Breast epithelium (tissue), 4 donors: ENCODE data around the gene EIF3L. TPM values are rescaled to one million over a fixed set of nuclear protein-coding genes. Genes with fewer than 3 reads are reported as not detected.
A peak's percentile ranks its signal among the peaks of the same experiment; 100 is the strongest.

Experiments
- DNase-seq, 2 donors: peaks; one replicate each; pipeline ENCODE4 v3.0.0-alpha.2; 2019; ENCODE audit warnings: low spot score in 2 of 2
- H3K27ac ChIP-seq, 2 donors: fragments of 200-600 bp; sonication (generic) in 1 of 2; one replicate each; pipeline ENCODE4 v1.5.1; 2016 to 2019; ENCODE audit warnings: mild to moderate bottlenecking in 1 of 2
- H3K27me3 ChIP-seq, 2 donors: fragments of 200-600 bp; sonication (generic) in 1 of 2; one replicate each; pipeline versions ENCODE4 v1.5.1 to v1.6.0; 2017 to 2019; ENCODE audit warnings: control low read depth in 1 of 2, mild to moderate bottlenecking in 1 of 2
- H3K36me3 ChIP-seq: fragments of 200-600 bp; one replicate; pipeline ENCODE4 v1.5.1; 2019
- H3K4me1 ChIP-seq, 2 donors: fragments of 200-600 bp; sonication (generic); one replicate each; pipeline ENCODE4 v1.5.1; 2016 to 2019; ENCODE audit warnings: control low read depth in 1 of 2
- H3K4me3 ChIP-seq, 3 donors: fragments of 200-600 bp; sonication (generic); 1 replicate in 2 of 3; 2 replicates in 1 of 3; pipeline ENCODE4 v1.5.1; 2016 to 2019; ENCODE audit warnings: mild to moderate bottlenecking in 3 of 3, moderate library complexity in 2 of 3
- H3K9me3 ChIP-seq, 2 donors: fragments of 200-600 bp; sonication (generic) in 1 of 2; one replicate each; pipeline ENCODE4 v1.5.1; 2016 to 2019; ENCODE audit warnings: control low read depth in 1 of 2
- POLR2A ChIP-seq: fragments of 450-650 bp; IDR thresholded peaks from one replicate; pipeline ENCODE4 v1.6.1; 2016; ENCODE audit warnings: antibody characterized with exemption, mild to moderate bottlenecking, moderate library complexity
- POLR2AphosphoS5 ChIP-seq, 3 donors: sonication (generic); formaldehyde crosslinking; IDR thresholded peaks; one replicate each; pipeline ENCODE4 v1.6.1; 2017; ENCODE audit warnings: antibody characterized with exemption in 3 of 3
- intact Hi-C: fragments of 100-400 bp; cut with DNase I; formaldehyde crosslinking; loops from one replicate; pipeline ENCODE4 v1.15.1; 2023; ENCODE audit warnings: low total_unique reads
- total RNA-seq, 3 donors: library from RNA; depleted of rRNA; stranded (reverse); fragments of >200 nt; gene quantifications; one replicate each; pipeline ENCODE4 v1.1.0, GENCODE V29; 2016
- TF ChIP-seq, protein P1 (sequence below), 3 donors: fragments of 450-650 bp; IDR thresholded peaks; one replicate each; pipeline ENCODE4 v1.5.1; 2016 to 2017; ENCODE audit warnings: antibody characterized with exemption in 3 of 3, mild to moderate bottlenecking in 3 of 3, moderate library complexity in 3 of 3

EIF3L gene
- total RNA-seq, 3 donors from 2014 or later = 471 to 569 (median 490) TPM

DNA sequence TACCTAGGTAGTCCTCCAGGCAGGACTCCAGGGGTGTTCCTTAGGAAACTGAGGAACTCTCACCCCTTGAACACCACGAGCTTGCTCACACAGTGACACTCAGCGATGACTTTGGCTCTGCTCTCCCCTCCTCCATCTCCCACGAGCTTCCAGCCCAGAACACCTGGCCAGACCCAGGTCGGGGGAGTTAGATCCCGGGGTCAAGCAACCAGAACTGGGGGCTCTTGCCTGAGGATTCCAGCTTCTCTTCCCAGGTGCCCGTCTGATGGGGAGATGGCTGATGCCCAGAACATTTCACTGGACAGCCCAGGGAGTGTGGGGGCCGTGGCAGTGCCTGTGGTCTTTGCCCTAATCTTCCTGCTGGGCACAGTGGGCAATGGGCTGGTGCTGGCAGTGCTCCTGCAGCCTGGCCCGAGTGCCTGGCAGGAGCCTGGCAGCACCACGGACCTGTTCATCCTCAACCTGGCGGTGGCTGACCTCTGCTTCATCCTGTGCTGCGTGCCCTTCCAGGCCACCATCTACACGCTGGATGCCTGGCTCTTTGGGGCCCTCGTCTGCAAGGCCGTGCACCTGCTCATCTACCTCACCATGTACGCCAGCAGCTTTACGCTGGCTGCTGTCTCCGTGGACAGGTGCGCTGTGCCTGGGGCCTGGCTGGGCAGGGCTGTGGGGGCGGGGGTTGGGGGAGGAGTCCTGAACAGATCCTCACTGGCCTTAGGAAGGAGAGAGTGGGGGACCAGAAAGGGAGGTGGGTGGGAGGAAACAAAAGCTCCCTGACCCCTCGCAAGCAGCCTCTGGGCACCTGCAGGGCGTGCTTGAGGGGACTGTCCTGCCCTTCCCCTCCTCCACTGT lies 25.9 kb upstream of the EIF3L start, which contains the start of gene GALR3:
Gene GALR3, plus strand, starts transcription at position 249 of the 852 bp plus-strand sequence. Its CDS starts 25 bp downstream, at position 274.
- TF ChIP-seq POLR2A = no peak
- no peak for TF ChIP-seq POLR2AphosphoS5 (IDR thresholded peaks at IDR 0.05)
- TF ChIP-seq, protein P1, sequence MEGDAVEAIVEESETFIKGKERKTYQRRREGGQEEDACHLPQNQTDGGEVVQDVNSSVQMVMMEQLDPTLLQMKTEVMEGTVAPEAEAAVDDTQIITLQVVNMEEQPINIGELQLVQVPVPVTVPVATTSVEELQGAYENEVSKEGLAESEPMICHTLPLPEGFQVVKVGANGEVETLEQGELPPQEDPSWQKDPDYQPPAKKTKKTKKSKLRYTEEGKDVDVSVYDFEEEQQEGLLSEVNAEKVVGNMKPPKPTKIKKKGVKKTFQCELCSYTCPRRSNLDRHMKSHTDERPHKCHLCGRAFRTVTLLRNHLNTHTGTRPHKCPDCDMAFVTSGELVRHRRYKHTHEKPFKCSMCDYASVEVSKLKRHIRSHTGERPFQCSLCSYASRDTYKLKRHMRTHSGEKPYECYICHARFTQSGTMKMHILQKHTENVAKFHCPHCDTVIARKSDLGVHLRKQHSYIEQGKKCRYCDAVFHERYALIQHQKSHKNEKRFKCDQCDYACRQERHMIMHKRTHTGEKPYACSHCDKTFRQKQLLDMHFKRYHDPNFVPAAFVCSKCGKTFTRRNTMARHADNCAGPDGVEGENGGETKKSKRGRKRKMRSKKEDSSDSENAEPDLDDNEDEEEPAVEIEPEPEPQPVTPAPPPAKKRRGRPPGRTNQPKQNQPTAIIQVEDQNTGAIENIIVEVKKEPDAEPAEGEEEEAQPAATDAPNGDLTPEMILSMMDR (IDR thresholded peaks at IDR 0.05) = no peak
- Histone ChIP-seq H3K4me3 (no peak within 1 kb of the TSS), H3K27ac (no peak within 1 kb of the TSS), H3K4me1 (peaks cover 0 to 10% of the 10 kb centered on the region in 2 donors), H3K9me3 (no peaks in the 10 kb centered on the region), H3K27me3 (peaks cover 0 to 11% of the 10 kb centered on the region in 2 donors), H3K36me3 (no peaks in the 10 kb centered on the region)
- intact Hi-C loops = no loop called here
- no peak for DNase-seq

DNA sequence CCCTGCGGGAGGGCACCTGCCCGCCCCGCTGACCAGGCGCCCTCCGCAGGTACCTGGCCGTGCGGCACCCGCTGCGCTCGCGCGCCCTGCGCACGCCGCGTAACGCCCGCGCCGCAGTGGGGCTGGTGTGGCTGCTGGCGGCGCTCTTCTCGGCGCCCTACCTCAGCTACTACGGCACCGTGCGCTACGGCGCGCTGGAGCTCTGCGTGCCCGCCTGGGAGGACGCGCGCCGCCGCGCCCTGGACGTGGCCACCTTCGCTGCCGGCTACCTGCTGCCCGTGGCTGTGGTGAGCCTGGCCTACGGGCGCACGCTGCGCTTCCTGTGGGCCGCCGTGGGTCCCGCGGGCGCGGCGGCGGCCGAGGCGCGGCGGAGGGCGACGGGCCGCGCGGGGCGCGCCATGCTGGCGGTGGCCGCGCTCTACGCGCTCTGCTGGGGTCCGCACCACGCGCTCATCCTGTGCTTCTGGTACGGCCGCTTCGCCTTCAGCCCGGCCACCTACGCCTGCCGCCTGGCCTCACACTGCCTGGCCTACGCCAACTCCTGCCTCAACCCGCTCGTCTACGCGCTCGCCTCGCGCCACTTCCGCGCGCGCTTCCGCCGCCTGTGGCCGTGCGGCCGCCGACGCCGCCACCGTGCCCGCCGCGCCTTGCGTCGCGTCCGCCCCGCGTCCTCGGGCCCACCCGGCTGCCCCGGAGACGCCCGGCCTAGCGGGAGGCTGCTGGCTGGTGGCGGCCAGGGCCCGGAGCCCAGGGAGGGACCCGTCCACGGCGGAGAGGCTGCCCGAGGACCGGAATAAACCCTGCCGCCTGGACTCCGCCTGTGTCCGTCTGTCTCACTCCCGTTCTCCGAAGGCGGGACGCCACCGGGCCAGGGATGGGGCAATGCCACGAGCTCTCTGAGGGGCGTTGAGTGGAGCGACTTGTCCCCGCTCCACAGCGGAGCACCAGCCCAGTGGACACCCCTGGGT lies 24.3 kb upstream of the EIF3L start:
- Histone ChIP-seq H3K9me3 (no peaks in the 10 kb centered on the region), H3K4me1 (peaks cover 0 to 7% of the 10 kb centered on the region in 2 donors), H3K27me3 (peaks cover 0 to 11% of the 10 kb centered on the region in 2 donors), H3K4me3 (peak overlapping the region in 2 of 3 donors; percentile 38 to 60), H3K36me3 (no peaks in the 10 kb centered on the region), H3K27ac (no peak overlapping the region)
- TF ChIP-seq POLR2A (no peak), POLR2AphosphoS5 (IDR thresholded peaks at IDR 0.05) (no peak)
- TF ChIP-seq, protein P1 (IDR thresholded peaks at IDR 0.05) = no peak
- DNase-seq = no peak
- intact Hi-C loops = no loop called here

DNA sequence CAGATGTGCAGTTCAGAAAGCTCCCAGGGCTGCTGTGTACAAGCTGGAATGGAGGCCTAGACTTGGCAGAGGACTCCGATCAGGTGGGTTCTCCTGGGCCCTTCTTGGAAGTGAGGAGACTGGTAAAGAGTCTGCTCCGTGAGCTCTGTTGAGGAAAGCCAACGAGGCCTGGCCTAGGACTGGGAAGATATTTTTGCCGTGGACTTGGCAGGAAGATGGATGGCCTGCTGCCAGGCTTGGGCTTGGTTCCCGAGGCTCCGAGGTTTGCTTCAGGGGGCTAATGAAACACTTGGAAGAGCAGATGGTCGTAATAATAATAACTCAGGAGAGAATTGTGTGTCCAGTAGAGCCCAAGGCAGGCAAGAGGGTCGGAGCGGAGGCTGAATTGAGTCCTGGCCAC lies 22.2 kb upstream of the EIF3L start:
- Histone ChIP-seq H3K9me3 (no peaks in the 10 kb centered on the region), H3K4me3 (no peak overlapping the region), H3K36me3 (peaks cover 9% of the 10 kb centered on the region), H3K27me3 (peaks cover 0 to 8% of the 10 kb centered on the region in 2 donors), H3K4me1 (peaks cover 0 to 7% of the 10 kb centered on the region in 2 donors), H3K27ac (peak overlapping the region in 1 of 2 donors; percentile 14)
- TF ChIP-seq, protein P1 (IDR thresholded peaks at IDR 0.05) = no peak
- TF ChIP-seq POLR2A = no peak
- no peak for TF ChIP-seq POLR2AphosphoS5 (IDR thresholded peaks at IDR 0.05)
- no peak for DNase-seq
- intact Hi-C loops = no loop called here

DNA sequence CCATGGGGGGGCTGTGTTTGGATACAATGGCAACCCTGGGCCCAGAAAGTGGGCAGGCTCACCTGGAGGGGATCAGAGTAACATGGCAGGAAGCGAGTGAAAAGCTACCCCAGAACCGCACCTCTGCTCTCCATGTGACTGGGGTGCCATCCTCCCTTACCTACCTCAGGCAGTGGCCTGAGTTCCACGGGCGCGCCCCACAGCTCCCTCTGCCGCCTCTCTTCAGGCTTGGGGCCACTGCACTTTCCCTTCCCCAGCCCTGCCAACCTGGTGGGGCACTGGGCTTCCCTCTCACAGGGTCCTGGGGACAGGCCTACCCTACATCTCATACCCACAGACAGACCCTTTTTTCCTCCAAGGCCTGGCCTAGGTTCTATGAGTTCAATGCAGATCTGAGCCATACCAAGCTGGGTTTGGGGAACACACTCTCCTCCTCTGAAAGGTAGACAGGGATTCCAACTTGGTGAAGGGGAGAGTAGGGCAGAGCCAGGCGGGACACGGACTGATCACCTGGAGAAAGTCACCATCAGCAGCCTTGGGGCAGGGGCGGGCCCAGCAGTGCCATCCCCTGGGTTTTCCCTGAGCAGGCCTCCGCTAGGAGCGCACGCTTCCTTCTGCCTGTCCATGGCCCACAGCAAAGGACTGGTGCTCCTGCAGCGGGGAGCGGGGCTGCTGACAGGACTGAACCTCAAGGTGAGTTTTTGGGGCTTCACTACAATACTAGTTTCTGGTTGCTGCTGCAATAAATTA lies 19.0 kb upstream of the EIF3L start:
- no peaks in the 10 kb centered on the region for H3K4me1 ChIP-seq
- H3K27me3 ChIP-seq = no peaks in the 10 kb centered on the region
- H3K4me3 ChIP-seq = no peak overlapping the region
- peaks cover 9% of the 10 kb centered on the region for H3K36me3 ChIP-seq
- no peak overlapping the region for H3K27ac ChIP-seq
- H3K9me3 ChIP-seq = no peaks in the 10 kb centered on the region
- DNase-seq = no peak
- intact Hi-C loops = no loop called here
- TF ChIP-seq POLR2A = no peak
- TF ChIP-seq, protein P1 (IDR thresholded peaks at IDR 0.05) = no peak
- TF ChIP-seq POLR2AphosphoS5 (IDR thresholded peaks at IDR 0.05) = no peak
